Embryonic facial prominence (tissue), 1 donor: ENCODE measurements around the gene FBXW8.

Experiments
- DNase-seq: peaks from one replicate; pipeline ENCODE4 v3.0.0-alpha.2; 2016; ENCODE audit errors: extremely low spot score

Gene FBXW8

GRCh38 chr12:116910645-116911451 is at the start of gene FBXW8:
Gene FBXW8, plus strand, starts transcription at chr12:116910950. Its CDS starts 88 bp downstream, at chr12:116911038.
- DNase-seq: no peak

GRCh38 chr12:116861320-116861719 is 49.4 kb upstream of the FBXW8 start:
- DNase-seq: no peak

GRCh38 chr12:116862167-116862566 is 48.6 kb upstream of the FBXW8 start:
- DNase-seq: no peak

- no peak for DNase-seq
Observed at GRCh38 chr12:116863275-116863767, 47.4 kb upstream of the FBXW8 start.

GRCh38 chr12:116864371-116865160 is 46.2 kb upstream of the FBXW8 start:
- DNase-seq: no peak

GRCh38 chr12:116867523-116867922 is 43.2 kb upstream of the FBXW8 start:
- no peak for DNase-seq

GRCh38 chr12:116870306-116870705 is 40.4 kb upstream of the FBXW8 start:
- DNase-seq: no peak

GRCh38 chr12:116874324-116874995 is 36.3 kb upstream of the FBXW8 start:
- no peak for DNase-seq

GRCh38 chr12:116876151-116876869 is 34.4 kb upstream of the FBXW8 start:
- no peak for DNase-seq

- no peak for DNase-seq
Observed at GRCh38 chr12:116878567-116879508, 31.9 kb upstream of the FBXW8 start.

- no peak for DNase-seq
Observed at GRCh38 chr12:116879509-116880212, 31.1 kb upstream of the FBXW8 start.

GRCh38 chr12:116880213-116880816 is 30.4 kb upstream of the FBXW8 start:
- DNase-seq: no peak

- DNase-seq: no peak
Observed at GRCh38 chr12:116880817-116881324, 29.9 kb upstream of the FBXW8 start.

- no peak for DNase-seq
Observed at GRCh38 chr12:116881325-116881876, 29.3 kb upstream of the FBXW8 start, which contains the start of gene HRK. Gene HRK, minus strand, starts transcription at chr12:116881441. Its CDS starts 134 bp downstream, at chr12:116881307.

- DNase-seq: no peak
Observed at GRCh38 chr12:116881877-116882507, 28.8 kb upstream of the FBXW8 start.

GRCh38 chr12:116882742-116883141 is 28.0 kb upstream of the FBXW8 start:
- no peak for DNase-seq

GRCh38 chr12:116884871-116885270 is 25.9 kb upstream of the FBXW8 start:
- DNase-seq: no peak

GRCh38 chr12:116885491-116885890 is 25.3 kb upstream of the FBXW8 start:
- no peak for DNase-seq
